Stimulated activated naive CD8-positive, alpha-beta T cell treated with anti-CD3 and anti-CD28 coated beads, Interleukin-15, Interleukin-2, amounts not matched to agents 100 U/mL and 50 U/mL, for 24 hours (primary cell): ENCODE measurements around the gene REEP1.
"Not testable (repeated sequence)": the region's sequence is repeated elsewhere in the genome, so short reads cannot be mapped to it uniquely, and the experiment has no call there.

Source experiments
- ATAC-seq: fragments of 150-1000 bp; cut with Tn5 transposase; one replicate; pipeline ENCODE4 v1.10.0; 2021
- DNase-seq: peaks from one replicate; pipeline ENCODE4 v3.0.0; 2021

REEP1 gene

DNA sequence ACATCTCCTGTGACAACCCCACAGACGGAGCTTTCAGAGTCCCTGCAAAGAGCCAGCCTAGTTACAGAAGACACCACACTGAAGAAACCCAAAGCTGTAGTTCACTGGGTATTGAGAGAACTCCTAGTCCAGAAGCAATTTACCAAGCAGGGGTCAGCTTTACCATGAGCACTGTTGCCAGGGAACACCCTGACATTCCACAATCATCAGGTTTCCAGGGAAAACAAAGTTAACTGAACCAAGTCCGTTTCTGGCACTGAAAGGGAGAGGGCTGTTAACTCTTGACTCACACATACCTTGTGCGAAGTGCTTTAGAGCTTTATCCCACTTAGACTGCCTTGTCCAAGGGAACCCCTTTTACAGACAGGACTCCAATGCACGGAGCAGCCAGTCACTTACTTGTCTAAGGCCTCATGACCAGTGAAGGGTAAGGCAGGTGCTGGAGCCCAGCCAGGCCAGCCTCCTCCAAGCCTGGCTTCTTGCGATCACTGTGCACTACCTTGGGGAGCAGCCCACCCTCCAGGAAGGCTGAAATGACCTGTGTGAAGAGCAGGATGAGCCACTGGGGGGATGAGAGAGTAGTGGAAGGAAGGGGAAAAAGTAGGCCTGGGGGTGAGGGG lies 53.9 kb downstream of the REEP1 start:
- ATAC-seq, result no peak
- no peak for DNase-seq

DNA sequence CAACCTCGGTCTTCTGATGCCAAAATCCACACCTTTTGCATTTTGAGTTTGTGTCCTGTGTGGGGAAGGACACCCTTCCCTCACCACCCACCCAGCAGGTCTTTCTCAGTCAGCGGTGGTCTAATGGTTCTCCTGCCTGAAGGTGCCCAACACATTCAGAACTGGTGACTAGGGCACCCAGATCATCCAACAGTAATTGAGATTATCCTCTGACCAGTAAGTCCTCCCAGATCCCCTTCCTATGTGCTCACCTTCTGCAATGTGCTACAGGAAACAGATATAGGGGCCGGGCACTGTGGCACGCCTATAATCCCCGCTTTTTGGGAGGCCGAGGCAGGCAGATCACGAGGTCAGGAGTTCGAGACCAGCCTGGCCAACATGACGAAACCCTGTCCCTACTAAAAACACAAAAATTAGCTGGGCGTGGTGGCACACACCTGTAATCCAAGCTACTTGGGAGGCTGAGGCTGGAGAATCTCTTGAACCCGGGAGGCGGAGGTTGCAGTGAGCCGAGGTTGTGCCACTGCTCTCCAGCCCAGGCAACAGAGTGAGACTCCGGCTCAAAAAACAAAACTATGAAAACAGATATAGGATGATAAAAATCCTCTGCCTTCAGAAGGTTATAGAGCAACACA lies 56.2 kb downstream of the REEP1 start:
- ATAC-seq, result no peak
- no peak for DNase-seq

DNA sequence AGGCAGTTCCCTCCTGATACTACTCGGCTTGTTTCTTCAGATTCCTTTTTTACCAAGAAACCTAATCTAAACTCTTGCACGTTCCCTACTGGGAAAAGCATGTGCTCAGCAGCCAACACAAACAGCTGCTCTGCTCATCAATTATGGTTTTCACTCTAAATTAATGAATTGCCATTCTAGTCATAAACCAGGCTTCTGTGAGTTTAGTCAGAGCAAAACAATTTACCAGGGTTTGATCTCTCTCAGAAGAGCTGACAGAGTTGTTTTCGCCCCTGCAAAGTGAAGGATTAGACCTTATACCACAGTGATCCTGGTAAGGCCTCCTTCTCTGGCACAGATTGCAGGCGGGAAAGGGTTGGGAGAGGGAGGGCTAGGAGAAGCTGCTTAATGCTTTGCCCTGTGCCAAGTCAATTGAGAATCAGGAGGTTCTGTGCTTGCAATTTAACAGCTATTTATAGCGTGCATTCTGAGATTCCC lies 57.2 kb downstream of the REEP1 start:
- DNase-seq (no peak), ATAC-seq (no peak)

DNA sequence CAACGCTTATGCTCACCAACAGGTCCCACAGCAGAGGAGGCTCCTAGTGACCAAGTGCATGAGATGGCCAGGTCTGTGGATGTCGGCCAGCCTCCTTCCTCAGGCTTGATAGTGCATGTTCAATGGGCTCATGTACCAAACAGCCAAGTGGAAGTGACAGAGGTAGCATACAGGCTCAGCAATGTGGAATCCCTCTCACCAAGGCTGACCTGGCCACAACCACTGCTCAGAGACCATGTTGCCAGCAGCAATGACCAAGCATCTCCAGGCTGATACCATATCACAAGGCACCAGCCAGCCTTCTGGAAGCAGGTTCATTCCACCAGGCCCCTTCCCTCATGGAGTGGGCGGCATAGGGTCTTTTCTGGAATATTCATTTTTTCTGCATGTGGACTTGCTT lies 61.5 kb downstream of the REEP1 start:
- DNase-seq, result no peak
- no peak for ATAC-seq

DNA sequence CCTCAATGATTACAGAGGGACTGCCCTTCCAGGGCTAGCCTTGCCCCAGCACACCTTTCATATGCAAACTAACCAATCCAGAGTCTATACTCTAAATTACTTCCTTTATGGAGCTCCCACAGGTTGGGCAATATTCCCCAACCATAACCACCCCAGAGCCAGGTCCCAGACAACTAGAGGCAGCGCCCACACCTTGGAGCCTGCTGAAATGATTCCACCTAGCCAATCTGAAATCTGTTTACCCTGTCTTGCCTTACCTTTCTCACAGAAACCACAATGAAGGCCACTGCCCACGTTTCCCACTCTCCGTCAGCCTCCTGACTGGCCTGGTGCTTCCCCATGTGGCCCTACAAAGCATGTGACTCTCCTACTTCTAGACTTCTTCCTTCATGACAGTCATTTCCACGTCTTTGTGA lies 62.0 kb downstream of the REEP1 start:
- no peak for ATAC-seq

DNA sequence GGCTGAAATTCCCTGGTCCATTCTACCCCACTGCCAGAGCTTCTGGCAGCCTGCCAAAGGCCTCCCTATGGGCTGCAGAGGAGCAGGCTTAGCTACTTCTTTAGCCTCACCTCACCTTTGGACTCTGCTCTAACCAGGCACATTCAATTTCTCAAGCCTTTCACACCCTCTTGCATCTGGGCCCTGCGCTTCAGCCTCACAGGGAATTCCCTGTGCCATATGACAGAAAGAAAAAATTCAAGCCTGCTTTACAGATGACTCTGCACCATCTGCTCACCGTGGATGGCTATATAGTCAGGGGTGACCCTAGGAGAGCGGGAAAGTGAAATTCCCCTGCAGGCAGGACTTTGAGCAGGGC lies 62.5 kb downstream of the REEP1 start:
- ATAC-seq (peak; percentile 22), DNase-seq (no peak)

More for the DNA sequence above, 62.0 kb downstream of the REEP1 start:
- DNase-seq, result no peak

DNA sequence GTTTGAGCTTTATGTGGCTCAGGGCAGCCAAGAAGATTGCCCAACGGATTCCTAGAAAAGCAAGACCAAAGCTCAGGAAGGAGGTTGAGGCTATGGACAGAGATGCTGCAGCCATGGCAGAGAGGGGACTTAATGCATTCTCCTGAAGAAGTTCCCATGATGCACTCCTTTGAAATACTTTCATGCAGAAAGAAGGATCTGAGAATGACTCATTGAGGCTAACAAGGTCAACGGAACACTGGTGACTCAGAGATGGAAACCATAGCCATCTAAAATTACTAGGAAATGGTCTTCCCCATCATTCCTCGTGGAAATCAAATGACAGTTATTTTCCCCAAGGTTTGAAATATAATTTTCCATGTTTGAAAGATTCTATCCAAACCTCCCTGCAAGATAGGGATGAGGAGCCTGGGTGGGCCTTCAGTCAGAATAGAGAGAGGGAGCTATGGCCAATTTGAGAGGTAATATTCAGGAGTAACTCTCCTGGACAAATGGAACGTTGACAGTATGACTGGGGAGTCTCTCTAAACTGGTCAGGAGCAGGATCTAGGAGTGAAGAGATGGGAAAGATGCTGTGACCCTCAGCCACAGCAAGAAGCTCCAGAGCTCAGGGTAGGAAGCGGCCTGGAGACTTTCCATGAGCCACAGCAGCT lies 63.0 kb downstream of the REEP1 start:
- ATAC-seq, result peak; percentile 77
- no peak for DNase-seq

DNA sequence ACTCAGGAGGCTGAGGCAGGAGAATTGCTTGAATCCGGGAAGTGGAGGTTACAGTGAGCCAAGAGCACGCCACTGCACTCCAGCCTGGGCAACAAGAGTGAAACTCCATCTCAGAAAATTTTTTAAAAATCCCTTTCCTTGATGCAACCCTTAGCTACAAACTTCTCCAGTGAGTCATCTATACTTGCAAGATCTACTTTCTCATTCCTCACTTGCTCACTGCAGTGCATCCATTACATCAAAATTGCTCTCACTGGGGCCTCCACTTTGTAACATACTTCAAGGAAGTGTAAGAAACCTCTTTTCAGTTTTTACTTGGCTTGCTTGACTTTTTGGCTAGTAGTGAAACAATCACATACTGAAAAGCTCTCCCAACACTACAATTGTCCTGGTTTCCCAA lies 65.3 kb downstream of the REEP1 start:
- DNase-seq (no peak), ATAC-seq (no peak)

DNA sequence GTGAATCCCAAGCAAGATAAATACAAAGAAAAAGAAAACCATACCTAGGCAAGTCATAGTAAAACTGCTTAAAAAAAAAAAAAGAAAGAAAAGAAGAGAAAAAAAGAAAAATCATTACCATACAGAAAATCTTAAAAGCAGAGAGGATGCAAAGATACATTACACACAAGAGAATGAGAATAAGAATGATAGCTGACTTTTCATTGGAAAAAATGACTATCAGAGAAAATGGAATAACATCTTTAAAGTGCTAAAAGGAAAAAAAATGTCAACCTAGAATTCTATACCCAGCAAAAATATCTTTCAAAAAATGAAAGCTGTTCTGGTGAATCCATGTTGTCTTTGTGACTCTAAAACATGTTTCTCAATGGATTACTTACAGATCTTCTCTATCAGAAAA lies 66.2 kb downstream of the REEP1 start:
- no peak for ATAC-seq
- DNase-seq, result no peak

DNA sequence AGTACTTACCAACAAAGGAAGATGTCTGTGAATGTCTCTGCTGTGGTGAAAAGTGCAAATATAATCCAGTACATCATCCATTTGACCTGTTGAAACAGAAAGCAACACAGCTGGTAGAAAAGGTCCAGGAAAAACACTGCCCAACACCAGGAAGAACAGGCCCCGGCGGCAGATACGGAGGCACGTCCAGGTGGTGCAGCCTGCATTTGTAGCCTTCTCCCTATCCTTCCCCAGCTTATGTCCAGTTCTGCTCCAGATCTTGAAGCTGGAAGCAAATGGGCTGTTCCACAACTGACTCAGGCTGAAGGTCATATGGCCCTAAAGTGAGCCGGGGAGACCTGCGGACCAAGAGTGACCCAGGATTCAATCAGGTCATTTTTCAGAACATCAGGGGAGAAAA lies 73.5 kb downstream of the REEP1 start:
- DNase-seq (no peak), ATAC-seq (no peak)

DNA sequence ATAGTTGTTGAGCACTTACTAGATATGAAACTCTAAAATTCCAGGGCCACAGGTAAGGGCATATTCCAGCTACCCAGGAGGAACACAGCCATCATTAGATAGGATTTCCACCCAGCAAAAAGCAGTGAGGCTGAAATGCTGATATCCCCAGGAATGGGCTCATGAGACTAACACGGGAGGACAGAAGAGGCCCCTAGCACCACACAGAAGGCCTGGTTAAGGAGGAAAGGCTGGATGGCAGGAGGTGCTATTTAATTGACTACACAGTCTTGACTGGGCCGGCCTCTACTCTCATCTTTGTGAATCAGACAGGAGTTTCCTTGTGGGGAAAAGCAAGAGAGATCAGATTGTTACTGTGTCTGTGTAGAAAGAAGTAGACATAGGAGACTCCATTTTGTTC lies 76.4 kb downstream of the REEP1 start:
- ATAC-seq (no peak), DNase-seq (no peak)

DNA sequence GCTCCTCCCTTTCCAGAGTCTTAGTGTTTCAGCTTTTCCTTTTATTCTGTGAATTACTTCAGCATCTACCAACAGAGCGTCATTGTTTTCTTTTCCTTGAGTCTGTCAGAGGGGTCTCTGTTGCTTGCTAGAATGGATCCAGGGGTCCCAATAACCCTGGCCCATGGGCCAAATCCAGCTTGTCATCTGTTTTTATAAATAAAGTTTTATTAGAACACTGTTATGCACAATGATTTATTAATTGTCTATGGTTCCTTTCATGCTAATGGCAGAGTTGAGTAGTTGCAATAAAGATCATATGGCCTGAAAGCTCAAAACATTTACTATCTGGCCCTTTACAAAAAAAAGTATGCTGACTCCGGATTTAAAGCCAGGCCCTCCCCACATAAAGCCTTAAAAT lies 79.3 kb downstream of the REEP1 start:
- no peak for ATAC-seq

DNA sequence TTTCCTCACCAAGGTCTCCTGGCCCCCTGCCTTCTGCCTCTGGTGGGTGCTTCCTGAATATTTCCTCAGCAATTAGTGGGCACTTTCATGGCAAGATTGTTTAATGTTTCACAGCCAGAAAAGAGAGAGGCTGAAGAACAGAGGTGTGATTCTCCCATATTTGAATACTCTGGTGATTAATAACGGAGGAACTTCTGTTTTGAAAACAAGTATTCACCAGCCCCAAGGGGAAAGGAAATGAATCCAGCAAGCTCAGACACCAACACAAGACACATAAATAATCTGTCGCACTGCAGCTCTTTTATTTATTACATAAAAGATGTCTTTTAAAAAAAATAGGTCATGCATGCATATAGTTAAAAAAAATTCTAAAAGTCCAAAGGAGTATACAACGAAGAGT lies 80.4 kb downstream of the REEP1 start:
- DNase-seq, result no peak
- no peak for ATAC-seq

More for the DNA sequence above, 79.3 kb downstream of the REEP1 start:
- no peak for DNase-seq

DNA sequence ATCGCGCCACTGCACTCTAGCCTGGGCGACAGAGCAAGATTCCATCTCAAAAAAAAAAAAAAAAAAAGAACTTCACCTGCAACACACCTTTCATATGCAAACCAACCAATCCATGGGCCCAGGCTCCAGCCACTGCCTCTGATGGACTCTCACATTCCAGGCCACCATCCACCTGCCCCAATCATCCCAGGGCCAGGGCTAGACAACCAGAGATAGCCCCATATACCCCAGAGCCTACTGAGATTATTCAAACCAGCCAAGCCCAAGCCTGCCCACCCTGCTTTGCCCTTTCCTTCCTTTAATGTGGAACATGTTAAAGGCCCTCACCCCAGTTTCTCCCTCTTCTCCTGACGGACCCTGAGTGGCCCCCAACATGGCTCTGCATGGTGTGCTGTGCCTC lies 81.1 kb downstream of the REEP1 start:
- no peak for ATAC-seq

DNA sequence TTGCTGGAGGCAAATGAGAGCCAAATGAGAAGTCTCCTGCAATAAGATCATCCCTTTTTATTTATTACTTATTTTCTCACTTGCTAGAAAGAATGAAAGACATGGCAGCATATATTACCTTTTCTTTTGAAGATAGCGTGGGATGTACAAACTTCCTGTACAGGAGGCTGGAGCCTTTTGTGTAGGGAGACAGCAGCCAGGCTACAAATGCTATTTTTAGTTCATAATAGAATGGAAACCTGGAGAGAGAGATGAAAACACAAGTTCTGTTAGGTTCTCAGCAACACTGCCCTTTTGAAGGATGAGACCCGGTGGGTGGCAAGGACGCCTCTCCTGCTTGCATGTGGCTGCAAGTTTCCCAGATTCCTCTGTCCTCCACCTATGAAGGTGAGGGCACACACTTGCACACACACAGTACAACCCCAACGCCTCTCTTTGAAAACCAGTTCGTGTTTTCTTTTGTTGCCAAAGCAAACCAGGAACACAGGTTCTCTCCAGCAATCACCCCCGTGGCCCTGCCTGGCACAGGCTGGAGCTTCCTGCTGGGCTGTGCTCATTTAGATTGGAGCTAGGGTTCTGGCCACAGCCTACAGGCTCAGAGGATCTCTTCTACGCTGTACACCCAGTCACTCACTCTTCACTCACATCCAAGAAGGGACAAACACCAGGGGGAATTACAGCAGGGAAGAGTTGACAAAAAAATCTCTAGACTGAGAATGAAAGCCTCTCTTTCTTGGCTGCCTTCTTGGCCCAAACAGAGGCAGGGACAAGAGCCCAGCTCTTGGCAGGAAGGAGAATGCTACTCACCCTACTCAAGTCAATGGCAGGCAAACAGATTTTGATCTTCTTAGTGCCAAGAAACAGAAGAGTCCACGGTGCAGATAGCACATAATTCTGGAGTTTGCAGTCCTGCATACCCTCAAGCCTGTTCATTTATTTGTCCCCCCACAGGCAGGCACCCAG lies 82.6 kb downstream of the REEP1 start:
- ATAC-seq (no peak), DNase-seq (no peak)

More for the DNA sequence above, 81.1 kb downstream of the REEP1 start:
- DNase-seq, result no peak

DNA sequence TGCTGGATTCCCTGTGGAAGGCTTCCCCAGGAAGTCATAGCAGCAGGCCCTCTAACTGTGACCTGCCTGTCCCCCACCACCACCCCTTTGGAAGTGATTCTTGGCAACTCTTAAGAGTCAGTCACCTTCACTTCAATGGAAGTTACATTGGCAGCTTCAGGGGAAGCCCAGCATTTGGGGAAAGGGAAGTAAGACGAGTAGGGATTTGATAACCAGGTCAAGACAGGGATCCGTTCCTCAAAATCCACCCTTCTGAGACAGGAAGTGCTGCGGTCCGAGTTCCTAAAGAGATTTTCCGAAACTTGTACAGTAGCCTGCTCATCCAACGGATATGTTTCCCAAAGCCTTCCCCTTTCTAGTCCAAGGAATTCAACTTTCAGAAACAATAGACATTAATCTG lies 84.0 kb downstream of the REEP1 start:
- no peak for ATAC-seq
- DNase-seq, result no peak

DNA sequence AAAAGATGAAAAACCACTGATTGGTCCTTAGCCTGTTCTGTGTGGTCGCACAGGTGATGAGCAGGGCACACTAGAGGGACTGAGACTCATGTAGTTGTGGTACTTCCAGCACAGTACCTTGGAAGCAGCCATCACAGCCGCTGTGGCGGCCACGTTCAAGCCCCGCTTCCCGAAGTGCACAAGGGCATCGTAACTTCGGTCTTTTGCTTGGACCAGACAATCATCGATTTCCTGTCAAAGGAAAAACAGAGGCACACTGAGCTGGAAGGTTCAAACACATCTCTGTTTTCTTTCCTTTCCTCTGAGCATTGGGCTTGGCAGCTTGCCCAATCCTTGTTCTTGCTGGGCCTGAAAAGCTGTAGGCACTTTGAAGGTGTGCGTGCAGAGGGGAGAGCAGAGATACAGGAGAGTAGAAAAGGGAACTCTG lies 85.6 kb downstream of the REEP1 start:
- DNase-seq (no peak), ATAC-seq (no peak)

DNA sequence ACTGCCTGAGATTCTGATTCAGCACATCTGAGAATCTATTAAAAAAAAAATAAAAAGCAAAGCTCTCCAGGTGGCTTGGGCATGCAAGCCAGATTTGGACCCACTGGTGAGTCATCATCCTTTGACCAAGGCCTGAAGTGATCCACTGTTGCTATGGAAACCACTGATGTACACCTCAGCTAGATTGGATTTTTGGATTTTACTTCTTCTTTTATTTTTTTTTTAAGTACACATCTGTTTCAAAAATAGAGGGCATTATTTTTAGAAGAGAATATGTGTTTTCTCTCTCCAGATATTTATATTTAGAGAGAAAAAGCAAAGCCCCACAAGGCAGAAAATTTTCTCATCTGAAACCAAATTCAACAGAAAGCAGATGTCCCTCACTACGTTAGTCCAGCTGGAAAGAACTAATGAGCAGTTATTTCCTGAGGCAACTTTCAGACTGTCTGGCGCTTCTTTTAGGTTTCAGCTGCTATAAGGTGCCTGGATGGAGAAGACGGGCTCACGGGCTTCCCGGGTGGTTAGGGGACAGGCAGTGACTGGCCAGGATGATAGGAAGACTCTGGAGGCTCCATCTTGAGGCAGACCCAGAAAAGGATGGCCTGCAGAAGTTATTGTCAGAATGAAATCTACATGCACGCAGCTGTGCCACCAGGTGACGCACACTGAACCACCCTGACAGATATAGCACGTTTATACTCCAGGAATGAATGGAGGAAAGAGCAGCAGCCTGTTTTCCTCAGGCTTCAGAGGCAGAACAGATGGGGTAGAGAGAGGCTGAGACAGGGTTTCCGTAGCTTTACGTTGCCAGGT lies 87.6 kb downstream of the REEP1 start:
- ATAC-seq, result no peak
- no peak for DNase-seq

DNA sequence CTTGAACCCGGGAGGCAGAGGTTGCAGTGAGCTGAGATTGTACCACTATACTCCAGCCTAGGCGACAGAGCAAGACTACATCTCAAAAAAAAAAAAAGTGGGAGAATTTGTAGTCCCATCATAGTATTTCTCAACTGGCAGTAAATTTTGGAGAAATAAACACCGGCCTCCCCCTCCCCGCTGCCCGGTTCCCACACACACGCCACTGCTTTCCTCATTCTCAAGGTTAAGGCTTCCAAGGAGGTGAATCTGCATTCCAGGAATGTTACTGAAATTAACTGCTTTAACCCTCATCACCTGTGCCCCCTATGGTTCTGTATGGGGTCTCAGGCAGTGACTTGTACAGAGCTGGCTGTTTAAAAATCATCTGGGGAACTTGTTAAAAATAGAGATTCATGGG lies 88.2 kb downstream of the REEP1 start:
- ATAC-seq (no peak), DNase-seq (no peak)

DNA sequence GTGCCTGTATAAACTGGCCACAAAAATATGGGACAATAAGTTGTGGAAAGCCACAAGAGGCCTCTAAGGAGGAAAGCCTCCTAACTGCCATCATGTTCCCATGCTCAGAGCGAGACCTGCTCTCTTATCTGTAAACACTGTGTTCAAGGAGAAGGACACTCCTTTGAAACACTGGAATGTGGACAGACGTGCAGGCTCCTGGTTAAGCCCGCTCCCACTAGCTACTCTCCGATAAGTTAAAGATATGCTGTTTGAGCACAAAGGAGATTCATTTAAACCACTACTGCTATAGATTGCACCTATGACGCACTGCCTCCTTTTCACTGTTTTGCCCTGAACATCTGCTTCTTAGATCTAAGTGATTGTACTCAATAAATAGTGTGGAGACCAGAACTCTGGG lies 92.2 kb downstream of the REEP1 start:
- DNase-seq, ATAC-seq: not testable (repeated sequence)

DNA sequence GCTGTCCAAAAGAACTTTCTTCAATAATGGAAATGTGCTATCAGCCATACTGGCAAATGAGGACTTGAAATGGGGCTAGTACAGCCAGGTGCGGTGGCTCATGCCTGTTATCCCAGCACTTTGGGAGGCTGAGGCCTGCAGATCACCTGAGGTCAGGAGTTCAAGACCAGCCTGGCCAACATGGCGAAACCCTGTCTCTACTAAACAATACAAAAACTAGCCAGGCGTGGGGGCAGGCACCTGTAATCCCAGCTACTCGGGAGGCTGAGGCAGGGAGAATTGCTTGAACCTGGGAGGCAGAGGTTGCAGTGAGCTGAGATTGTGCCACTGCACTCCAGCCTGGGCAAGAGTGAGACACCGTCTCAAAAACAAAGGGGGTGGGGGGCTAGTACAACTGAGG lies 92.6 kb downstream of the REEP1 start:
- not testable (repeated sequence) for ATAC-seq, DNase-seq
